HG03039 (cell line): ENCODE measurements around the gene IQCE.

Source experiments
- ATAC-seq: cut with Tn5 transposase; IDR thresholded peaks from one replicate; pipeline ENCODE4 v1.9.1; 2021; ENCODE audit warnings: mild to moderate bottlenecking, moderate library complexity; ENCODE audit not compliant: unreplicated experiment

Gene IQCE

GRCh38 chr7:2558629-2559282 lies at the start of gene IQCE:
Gene IQCE (plus strand): TSS chr7:2558979. CDS start chr7:2559182, 203 bp downstream.
- ATAC-seq = peak; percentile 47

- ATAC-seq = no peak
These were observed 49.4 kb upstream of the IQCE start for GRCh38 chr7:2509298-2509906.

- no peak for ATAC-seq
These were observed 48.5 kb upstream of the IQCE start for GRCh38 chr7:2510130-2510776.

- ATAC-seq = no peak
These were observed 47.6 kb upstream of the IQCE start for GRCh38 chr7:2510909-2511768.

- no peak for ATAC-seq
These were observed 47.0 kb upstream of the IQCE start for GRCh38 chr7:2511769-2512168.

GRCh38 chr7:2512179-2512661 lies 46.6 kb upstream of the IQCE start:
- ATAC-seq = no peak

- ATAC-seq = no peak
These were observed 46.1 kb upstream of the IQCE start for GRCh38 chr7:2512713-2513112.

- ATAC-seq = no peak
These were observed 45.1 kb upstream of the IQCE start for GRCh38 chr7:2513702-2514101.

- ATAC-seq = no peak
These were observed 44.0 kb upstream of the IQCE start for GRCh38 chr7:2514473-2515423.

- ATAC-seq = no peak
These were observed 43.2 kb upstream of the IQCE start for GRCh38 chr7:2515424-2516193.

- no peak for ATAC-seq
These were observed 42.6 kb upstream of the IQCE start for GRCh38 chr7:2516194-2516555.

GRCh38 chr7:2517026-2517425 lies 41.8 kb upstream of the IQCE start:
- ATAC-seq = no peak

- no peak for ATAC-seq
These were observed 40.9 kb upstream of the IQCE start for GRCh38 chr7:2517678-2518507.

GRCh38 chr7:2518737-2519118 lies 40.1 kb upstream of the IQCE start:
- ATAC-seq = no peak

- peak; percentile 83 for ATAC-seq
These were observed 39.5 kb upstream of the IQCE start, which contains the start of gene LFNG for GRCh38 chr7:2519119-2519930. Gene LFNG (plus strand): TSS chr7:2519774. CDS start chr7:2519862, 88 bp downstream.

- ATAC-seq = no peak
These were observed 38.5 kb upstream of the IQCE start for GRCh38 chr7:2520131-2520760.

- ATAC-seq = no peak
These were observed 38.0 kb upstream of the IQCE start for GRCh38 chr7:2520761-2521290.
